ENCODE results near the gene NR1H3. TPM values are rescaled to one million over a fixed set of nuclear protein-coding genes. Genes with fewer than 3 reads are reported as not detected.
"Not testable (repeated sequence)": the region's sequence is repeated elsewhere in the genome, so short reads cannot be mapped to it uniquely, and the experiment has no call there.

NR1H3 gene
- total RNA-seq = 7.5 and 9.0 TPM in 2 replicates

GRCh38 chr11:47257517-47258316, at the start of gene NR1H3:
TSS of gene NR1H3 (plus strand) at chr11:47257996. CDS start at chr11:47259217, 1,221 bp downstream.
- intact Hi-C loops (cut with micrococcal nuclease) = loop anchor here (2.0 kb wide), 2 partner anchors 71 to 81 kb away; partner anchors contain the start of genes ARFGAP2 and PACSIN3

DNA sequence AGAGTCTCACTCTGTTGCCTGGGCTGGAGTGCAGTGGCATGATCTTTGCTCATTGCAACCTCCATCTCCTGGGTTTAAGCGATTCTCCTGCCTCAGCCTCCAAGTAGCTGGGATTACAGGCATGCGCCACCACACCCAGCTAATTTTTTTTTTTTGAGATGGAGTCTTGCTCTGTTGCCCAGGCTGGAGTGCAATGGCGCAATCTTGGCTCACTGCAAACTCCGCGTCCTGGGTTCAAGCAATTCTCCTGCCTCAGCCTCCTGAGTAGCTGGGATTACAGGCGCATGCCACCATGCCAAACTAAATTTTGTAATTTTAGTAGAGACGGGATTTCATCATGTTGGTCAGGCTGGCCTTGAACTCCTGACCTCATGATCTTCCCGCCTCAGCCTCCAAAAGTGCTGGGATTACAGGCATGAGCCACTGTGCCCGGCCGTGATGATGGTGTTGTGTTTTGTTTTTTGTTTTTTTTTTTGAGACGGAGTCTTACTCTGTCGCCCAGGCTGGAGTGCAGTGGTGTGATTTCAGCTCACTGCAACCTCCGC, 49.7 kb upstream of the NR1H3 start:
- intact Hi-C loops (cut with micrococcal nuclease) = not testable (repeated sequence)

DNA sequence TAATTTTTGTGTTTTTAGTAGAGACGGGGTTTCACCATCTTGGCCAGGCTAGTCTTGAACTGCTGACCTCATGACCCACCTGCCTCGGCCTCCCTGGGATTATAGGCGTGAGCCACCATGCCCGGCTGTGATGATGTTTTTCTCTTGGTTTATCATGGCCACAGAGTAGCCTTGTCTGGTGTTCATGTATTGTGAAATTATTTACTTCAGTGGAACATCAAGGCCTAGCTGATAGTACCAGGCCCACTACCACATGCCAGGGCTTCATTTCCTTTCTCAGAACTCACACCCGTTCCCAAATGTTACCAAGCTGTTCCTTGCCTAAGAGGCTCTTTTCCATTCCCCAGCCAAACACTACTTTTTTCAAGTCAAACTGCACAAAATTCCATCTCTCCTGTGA, 49.2 kb upstream of the NR1H3 start:
- intact Hi-C loops (cut with micrococcal nuclease) = no loop called here

DNA sequence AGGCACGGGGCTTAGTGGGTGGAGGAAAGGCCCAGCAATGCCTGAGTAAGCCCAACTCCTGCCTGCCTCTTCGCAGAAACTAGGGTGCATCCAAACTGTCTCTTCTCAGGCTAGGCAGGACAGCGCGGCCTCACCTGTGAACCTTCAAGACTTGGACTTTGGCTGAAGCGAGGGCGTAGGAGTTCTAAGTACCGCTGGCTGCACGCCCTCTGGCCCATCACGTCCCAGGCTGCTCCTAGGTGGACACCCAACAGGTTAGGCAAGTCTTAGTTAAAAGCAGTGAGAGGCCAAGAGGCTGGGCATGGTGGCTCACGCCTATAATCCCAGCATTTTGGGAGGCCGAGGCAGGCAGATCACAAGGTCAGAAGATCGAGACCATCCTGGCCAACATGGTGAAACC, 44.9 kb upstream of the NR1H3 start:
- intact Hi-C loops (cut with micrococcal nuclease) = no loop called here

- intact Hi-C loops (cut with micrococcal nuclease) = loop anchor here (1.0 to 2.0 kb wide), 6 partner anchors 28 to 553 kb away; partner anchors contain the start of genes ARFGAP2, CELF1, FNBP4 and MTCH2
Observed at GRCh38 chr11:47213950-47214565, 43.7 kb upstream of the NR1H3 start.

DNA sequence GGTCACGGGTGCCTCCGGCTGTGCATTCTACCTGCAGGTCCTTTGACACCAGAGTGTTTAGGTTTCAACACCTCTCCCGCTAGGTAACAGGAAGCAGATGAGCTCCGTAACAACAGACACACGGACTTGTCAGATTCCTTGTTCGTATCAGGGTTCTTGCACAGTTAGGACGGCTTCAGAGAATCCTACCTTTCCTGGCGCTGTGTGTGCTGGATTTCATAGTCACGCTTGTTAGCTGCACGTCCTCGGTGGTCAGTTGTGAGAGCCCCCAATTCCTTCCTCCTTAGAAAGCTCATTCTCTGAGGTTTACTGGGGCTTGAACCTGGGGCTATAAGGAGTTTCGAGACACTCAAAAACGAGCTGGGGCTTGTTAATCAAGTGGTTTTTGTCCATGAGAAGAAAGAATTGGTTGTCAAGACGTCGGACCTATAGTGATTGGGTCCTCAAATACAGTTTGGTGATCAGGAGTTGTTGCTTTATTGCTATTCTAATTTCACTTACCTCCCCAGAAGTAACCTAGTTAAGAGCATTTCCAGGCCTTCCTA, 42.4 kb upstream of the NR1H3 start:
- intact Hi-C loops (cut with micrococcal nuclease) = loop anchor here (2.0 to 5.0 kb wide), 4 partner anchors 337 to 551 kb away; partner anchors contain the start of genes CELF1, FNBP4, KBTBD4 and MTCH2

DNA sequence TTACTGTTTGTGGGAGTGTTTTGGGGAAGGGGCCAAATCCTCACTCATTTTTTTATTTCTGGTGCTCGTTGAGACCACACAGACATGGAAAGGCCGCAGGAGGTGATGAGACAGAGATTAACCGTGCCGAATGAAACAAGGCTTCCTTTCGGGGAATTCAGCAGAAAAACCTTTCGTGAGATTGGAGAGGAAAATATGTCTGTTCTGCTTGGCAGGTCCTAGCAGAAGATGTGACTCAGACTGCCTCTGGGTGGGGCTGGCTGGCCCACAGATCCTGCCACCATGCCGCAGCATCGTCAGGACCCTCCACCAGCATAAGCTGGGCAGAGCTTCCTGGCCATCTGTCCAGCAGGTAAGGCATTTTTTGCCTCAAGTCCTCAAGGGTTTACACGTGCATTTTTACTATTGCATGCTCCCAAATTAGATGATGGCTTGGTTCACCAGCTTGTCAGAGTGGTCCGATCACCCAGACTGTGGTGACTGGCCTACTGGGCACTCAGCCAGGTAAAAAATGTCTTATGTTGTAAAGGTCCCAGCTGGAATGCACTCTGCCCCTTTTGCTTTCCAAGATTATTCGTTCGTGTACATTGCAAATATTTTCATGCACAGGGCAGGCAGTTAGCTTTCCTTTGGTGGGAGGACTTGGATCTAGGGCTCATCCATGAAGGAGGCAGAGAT, 41.5 kb upstream of the NR1H3 start:
- intact Hi-C loops (cut with micrococcal nuclease) = loop anchor here (1.0 to 5.0 kb wide), 6 partner anchors 9 to 361 kb away; partner anchors contain the start of genes ACP2, KBTBD4, NDUFS3 and PSMC3

DNA sequence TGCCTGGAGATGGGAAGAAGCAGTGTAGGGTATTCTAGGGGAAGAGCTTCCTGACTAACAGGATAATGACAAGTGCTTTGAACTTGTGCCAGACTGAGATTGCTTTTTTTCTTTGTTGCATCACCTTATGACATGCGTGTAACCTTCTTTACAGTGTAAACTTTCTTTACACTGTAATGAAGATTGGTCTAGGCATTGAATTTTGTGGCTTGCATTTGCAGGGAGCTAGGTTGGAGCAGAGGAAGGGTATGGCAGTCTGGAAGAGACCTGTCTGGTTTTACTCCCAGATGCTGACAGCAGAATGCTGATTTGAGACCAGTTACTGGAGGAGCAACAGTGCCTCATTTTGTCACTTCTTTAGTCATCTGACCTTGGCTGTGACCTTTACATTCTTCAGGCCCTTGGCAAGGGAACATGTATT, 37.4 kb upstream of the NR1H3 start:
- intact Hi-C loops (cut with micrococcal nuclease) = no loop called here

DNA sequence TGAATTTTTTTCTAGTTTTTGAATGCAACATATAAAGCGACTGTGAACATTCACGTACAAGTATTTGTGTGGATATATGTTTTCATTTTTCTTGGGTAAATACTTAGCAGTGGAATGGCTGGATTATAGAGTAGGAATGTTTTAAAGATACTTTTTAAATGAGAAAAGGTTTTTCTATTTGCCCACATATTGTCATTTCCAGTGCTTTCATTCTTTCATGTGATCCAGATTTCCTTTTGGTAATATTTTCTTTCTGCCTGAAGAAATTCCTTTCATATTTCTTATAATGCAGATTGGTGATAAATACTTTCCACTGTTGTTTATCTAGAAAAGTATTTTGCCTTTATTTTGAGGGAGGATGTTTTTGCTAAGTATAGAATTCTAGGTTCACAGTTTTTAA, 35.1 kb upstream of the NR1H3 start:
- intact Hi-C loops (cut with micrococcal nuclease) = no loop called here

DNA sequence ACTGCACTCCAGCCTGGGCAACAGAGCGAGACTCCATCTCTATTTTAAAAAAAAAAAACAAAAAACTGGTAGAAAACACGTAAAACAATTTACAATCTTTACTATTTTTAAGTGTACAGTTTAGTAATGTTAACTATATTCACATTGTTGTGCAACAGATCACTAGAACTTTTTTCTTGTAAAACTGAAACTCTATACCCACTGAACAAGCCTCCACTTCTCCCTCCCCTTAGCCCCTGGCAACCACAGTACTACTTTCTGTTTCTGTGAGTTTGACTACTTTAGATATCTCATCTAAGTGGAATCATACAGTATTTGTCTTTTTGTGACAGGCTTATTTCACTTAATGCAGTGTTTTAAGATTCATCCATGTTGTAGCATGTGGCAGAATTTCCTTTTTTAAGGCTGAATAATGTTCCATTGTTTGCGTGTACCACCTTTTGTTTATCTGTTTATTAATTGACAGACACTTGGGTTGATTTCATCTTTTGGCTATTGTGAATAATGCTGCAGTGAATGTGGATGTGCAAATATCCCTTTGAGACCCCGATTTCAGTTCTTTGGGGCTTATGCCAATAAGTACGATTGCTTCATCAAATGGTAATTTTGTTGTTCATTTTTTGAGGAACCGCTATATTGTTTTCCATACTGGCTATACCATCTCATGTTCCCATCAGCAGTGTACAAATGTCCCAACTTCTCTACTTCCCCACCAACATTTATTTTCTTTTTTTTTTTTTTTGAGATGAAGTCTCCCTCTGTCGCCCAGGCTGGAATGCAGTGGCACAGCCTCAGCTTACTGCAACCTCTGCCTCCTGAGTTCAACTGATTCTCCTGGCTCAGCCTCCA, 32.0 kb upstream of the NR1H3 start:
- intact Hi-C loops (cut with micrococcal nuclease) = loop anchor here (1.0 kb wide), 1 partner anchor 9 kb away; no protein-coding TSS in a partner anchor

DNA sequence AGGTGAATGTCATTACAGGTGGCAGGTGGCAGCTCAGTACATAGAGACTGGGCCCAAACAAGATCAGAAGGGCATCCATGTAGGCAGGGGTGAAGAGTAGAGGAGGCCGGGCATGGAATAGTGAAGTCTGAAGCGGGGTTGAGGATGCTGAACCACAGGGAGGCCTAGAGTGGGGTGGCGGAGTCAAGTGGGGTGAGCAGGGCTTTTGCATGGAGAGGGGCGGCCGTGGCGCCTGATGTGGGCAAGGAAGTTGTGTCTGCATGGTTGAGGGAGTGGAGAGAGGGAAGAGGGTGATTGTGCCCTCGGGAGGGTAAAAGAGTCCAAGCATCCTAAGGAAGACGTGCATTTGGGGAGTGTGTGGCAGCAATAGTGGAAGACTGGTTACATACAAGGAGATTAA, 28.6 kb upstream of the NR1H3 start:
- intact Hi-C loops (cut with micrococcal nuclease) = no loop called here

- intact Hi-C loops (cut with micrococcal nuclease) = no loop called here
Observed at GRCh38 chr11:47233051-47233450, 24.7 kb upstream of the NR1H3 start.

GRCh38 chr11:47233989-47234668, 23.7 kb upstream of the NR1H3 start:
- intact Hi-C loops (cut with micrococcal nuclease) = no loop called here

DNA sequence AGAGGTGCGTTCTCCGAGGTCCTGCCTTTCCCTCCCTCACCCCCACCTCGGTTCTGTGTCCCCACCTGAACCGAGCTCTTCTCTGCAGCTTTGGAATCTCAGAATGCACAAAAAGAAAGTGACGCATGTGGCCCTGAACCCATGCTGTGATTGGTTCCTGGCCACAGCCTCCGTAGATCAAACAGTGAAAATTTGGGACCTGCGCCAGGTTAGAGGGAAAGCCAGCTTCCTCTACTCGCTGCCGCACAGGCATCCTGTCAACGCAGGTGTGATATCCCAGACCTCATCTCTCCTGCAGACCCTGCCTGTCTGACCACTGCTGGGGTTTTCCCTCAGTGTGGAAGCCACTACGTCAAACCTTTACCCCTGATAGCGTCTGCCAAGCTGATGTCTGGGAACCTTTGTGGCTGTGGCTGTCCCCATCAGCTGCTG, 23.1 kb upstream of the NR1H3 start:
- intact Hi-C loops (cut with micrococcal nuclease) = loop anchor here (1.0 kb wide), 1 partner anchor 18 kb away; no protein-coding TSS in a partner anchor

GRCh38 chr11:47235163-47235562, 22.6 kb upstream of the NR1H3 start:
- intact Hi-C loops (cut with micrococcal nuclease) = loop anchor here (1.0 kb wide), 1 partner anchor 19 kb away; no protein-coding TSS in a partner anchor

DNA sequence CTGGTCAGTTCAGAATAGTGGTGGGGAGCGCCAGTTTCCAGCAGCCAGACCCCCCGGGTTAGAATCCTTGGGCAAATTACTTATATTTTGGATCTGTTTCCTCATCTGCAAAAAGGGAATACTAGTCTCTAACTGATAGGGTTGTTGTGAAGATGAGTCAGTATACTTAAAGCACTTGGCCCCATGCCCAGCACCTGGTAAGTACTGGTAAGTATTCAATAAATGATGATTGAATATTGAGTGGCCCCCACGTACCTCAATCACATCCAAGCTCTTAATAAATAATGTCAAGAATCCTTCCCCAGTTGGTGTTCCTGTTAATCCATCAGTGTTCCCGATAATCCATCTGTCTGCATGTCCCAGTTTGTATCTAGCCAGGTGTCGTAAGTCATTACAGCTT, 21.3 kb upstream of the NR1H3 start:
- intact Hi-C loops (cut with micrococcal nuclease) = no loop called here

DNA sequence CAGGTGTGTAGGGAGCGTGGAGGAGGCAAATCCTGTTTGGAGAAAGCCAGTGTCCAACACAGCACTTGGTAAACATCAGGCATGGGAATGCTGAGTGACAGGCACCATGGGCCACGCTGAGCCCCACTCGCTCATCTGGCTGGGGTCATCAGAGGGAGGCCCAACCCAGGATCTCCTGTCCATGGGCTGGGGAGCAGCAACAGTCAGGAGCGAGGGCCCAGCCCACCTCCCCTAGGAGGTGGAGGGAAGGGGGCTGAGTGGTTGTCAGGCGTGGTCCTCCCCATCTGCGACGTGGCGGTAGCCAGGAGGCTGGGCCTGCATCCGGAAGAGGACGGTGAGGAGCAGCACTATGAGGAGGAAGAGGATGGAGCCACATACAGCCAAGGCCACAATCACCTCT, 17.9 kb upstream of the NR1H3 start:
- intact Hi-C loops (cut with micrococcal nuclease) = no loop called here

DNA sequence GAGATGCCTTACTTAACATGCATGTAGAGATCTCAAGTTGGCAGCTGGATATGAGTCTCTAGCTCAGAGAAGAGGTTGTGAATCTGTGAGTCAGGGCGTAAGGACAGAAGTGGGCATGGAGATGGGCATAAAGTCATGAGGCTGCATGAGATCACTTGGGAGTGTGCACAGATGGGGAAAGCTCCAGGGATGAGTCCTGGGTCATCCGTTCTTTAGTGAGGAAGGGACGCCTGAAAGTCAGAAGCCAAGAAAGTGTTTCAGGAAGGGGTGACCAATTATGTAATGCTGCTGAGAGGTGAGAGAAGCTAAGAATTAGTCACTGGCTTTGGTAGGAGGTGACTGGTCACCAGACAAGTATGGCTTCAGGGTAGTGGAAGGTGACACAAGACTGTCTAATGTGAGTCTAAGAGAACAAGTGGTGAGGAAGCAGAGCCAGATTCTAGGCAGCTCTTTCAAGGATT, 15.9 kb upstream of the NR1H3 start:
- intact Hi-C loops (cut with micrococcal nuclease) = no loop called here

- intact Hi-C loops (cut with micrococcal nuclease) = no loop called here
Observed at GRCh38 chr11:47242596-47243192, 15.1 kb upstream of the NR1H3 start.

Measured in T-helper 2 cell treated with Interferon-gamma antibody and Interleukin-4, amounts not matched to agents 100 ng/mL and 5 ng/mL, for 36 hours (primary cell).